A673 (cell line): Measurements from ENCODE around the gene ELAVL1.

Experiments used
- EZH2 ChIP-seq: fragments of 200-600 bp; sonication (generic); IDR thresholded peaks from 2 replicates; pipeline ENCODE4 v1.6.1; 2017; ENCODE audit warnings: borderline replicate concordance, low read depth, mild to moderate bottlenecking, mixed read lengths, antibody characterized with exemption, low read length; ENCODE audit not compliant: poor library complexity, severe bottlenecking
- TF ChIP-seq, protein P1 (sequence below): fragments of 300-800, 200-600 bp; sonication (generic); conservative IDR thresholded peaks from 2 replicates; pipeline ENCODE4 v1.5.1; 2017; ENCODE audit warnings: low read depth, mild to moderate bottlenecking, antibody characterized with exemption, low read length, moderate library complexity, mixed read lengths

DNA sequence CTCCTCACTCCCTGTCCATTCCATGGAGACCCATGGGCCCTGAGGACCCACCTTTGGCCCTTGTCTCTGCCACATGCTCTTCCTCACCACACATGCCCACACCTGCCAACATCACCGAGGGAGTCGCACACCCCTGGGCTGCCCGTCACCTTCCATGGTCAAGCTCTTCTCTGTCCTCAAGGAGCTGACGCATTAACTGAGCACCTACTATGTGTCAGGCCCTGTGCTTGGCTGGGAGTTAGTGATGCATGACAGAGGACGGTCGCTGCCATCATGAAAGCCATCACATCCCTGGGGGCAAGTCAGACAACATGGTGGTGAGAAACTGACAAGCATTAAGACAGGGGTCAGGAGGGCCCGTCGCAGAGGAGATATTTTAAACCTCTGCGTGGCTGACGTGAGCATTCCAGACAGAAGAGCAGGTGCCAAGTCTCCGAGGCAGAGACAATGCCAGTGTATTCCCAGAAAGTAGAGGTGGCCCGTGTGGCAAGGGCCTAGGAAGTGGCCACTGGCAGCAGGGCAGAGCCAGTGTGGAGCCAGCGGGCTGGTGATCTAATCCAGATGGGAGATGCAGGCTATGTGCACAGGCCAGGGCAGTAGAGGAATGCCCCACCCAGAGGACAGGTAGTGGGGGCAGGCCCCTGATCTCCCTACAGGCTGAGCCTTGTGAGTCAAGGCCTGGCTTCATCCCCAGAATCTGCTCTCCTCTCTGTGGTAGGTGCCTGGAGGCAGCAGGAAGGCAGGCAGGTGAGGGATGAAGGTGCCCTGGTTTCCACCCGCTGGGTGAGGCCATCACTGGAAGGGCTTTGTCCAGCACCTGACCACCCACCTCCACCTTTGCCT, 21.2 kb downstream of the ELAVL1 start:
- TF ChIP-seq, protein P1, sequence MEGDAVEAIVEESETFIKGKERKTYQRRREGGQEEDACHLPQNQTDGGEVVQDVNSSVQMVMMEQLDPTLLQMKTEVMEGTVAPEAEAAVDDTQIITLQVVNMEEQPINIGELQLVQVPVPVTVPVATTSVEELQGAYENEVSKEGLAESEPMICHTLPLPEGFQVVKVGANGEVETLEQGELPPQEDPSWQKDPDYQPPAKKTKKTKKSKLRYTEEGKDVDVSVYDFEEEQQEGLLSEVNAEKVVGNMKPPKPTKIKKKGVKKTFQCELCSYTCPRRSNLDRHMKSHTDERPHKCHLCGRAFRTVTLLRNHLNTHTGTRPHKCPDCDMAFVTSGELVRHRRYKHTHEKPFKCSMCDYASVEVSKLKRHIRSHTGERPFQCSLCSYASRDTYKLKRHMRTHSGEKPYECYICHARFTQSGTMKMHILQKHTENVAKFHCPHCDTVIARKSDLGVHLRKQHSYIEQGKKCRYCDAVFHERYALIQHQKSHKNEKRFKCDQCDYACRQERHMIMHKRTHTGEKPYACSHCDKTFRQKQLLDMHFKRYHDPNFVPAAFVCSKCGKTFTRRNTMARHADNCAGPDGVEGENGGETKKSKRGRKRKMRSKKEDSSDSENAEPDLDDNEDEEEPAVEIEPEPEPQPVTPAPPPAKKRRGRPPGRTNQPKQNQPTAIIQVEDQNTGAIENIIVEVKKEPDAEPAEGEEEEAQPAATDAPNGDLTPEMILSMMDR = no peak
- no peak for TF ChIP-seq EZH2
